PC-3 (cell line): Measurements from ENCODE around the gene DPH6. TPM values are rescaled to one million over a fixed set of nuclear protein-coding genes. Genes with fewer than 3 reads are reported as not detected.

ENCODE experiments used
- ATAC-seq: fragments of 200-7000 bp; cut with Tn5 transposase; 2 replicates; pipeline ENCODE4 v1.9.1; 2020; ENCODE audit warnings: mild to moderate bottlenecking, moderate library complexity
- BruUV-seq: library from RNA; stranded (reverse); fragments of 400-500 nt; replicated peaks from 2 replicates; lab custom pipeline; 2021; lab: Mats Ljungman, UMichigan
- CTCF ChIA-PET: fragments of 300-600 bp; sonication (Branson Sonifier 250); formaldehyde crosslinking; loops from one replicate; lab custom pipeline; 2022; ENCODE audit warnings: antibody characterized with exemption; lab: Charles Lee
- POLR2A ChIA-PET: fragments of 300-600 bp; sonication (Branson Sonifier 250); formaldehyde crosslinking; loops from one replicate; lab custom pipeline; 2022; ENCODE audit warnings: antibody characterized with exemption; ENCODE audit not compliant: unreplicated experiment; lab: Charles Lee
- DNase-seq: peaks from one replicate; pipeline ENCODE4 v3.0.0-alpha.2; 2015
- H2AFZ ChIP-seq: fragments of 300-600 bp; sonication (generic); 2 replicates; pipeline ENCODE4 v1.6.0; 2016; ENCODE audit warnings: antibody characterized with exemption, low read length
- H3F3A ChIP-seq: fragments of 300-600 bp; sonication (generic); one replicate; pipeline ENCODE4 v1.6.0; 2017; ENCODE audit warnings: antibody characterized with exemption, low read length, control low read depth, mild to moderate bottlenecking; ENCODE audit not compliant: unreplicated experiment
- H3K27ac ChIP-seq: fragments of 300-600 bp; sonication (generic); 2 replicates; pipeline ENCODE4 v1.5.1; 2016; ENCODE audit warnings: mild to moderate bottlenecking, low read length
- H3K27me3 ChIP-seq: fragments of 300-600 bp; sonication (generic); 2 replicates; pipeline ENCODE4 v1.6.1; 2016; ENCODE audit warnings: low read length, mixed read lengths
- H3K36me3 ChIP-seq: fragments of 300-600 bp; sonication (generic); 2 replicates; pipeline ENCODE4 v1.6.1; 2016; ENCODE audit warnings: low read depth, mixed run types, low read length, mixed read lengths
- H3K4me1 ChIP-seq: fragments of 300-600 bp; sonication (generic); 2 replicates; pipeline ENCODE4 v1.5.1; 2016; ENCODE audit warnings: low read length; ENCODE audit not compliant: insufficient read depth
- H3K4me2 ChIP-seq: fragments of 300-600 bp; sonication (generic); 2 replicates; pipeline ENCODE4 v1.6.0; 2016; ENCODE audit warnings: low read length
- H3K4me3 ChIP-seq: fragments of 300-600 bp; sonication (generic); 2 replicates; pipeline ENCODE4 v1.5.1; 2016; ENCODE audit warnings: mild to moderate bottlenecking, low read length, mixed read lengths
- H3K79me2 ChIP-seq: fragments of 300-600 bp; sonication (generic); 2 replicates; pipeline ENCODE4 v1.6.1; 2017; ENCODE audit warnings: low read length, mixed read lengths
- H3K9ac ChIP-seq: fragments of 300-600 bp; sonication (generic); 2 replicates; pipeline ENCODE4 v1.6.0; 2016; ENCODE audit warnings: mild to moderate bottlenecking, low read length
- H3K9me2 ChIP-seq: fragments of 300-600 bp; sonication (generic); replicated peaks from 2 replicates; pipeline ENCODE4 v1.6.1; 2016; ENCODE audit warnings: mixed run types, low read length, mixed read lengths
- H3K9me3 ChIP-seq: fragments of 300-600 bp; sonication (generic); 2 replicates; pipeline ENCODE4 v1.6.1; 2016; ENCODE audit warnings: low read length, mixed read lengths
- H4K20me1 ChIP-seq: fragments of 300-600 bp; sonication (generic); 2 replicates; pipeline ENCODE4 v1.6.1; 2016; ENCODE audit warnings: low read length, mixed read lengths
- EZH2 ChIP-seq: fragments of 300-600 bp; sonication (generic); IDR thresholded peaks from one replicate; pipeline ENCODE4 v1.6.1; 2017; ENCODE audit warnings: antibody characterized with exemption, mild to moderate bottlenecking, low read length; ENCODE audit not compliant: unreplicated experiment
- EZH2phosphoT487 ChIP-seq: fragments of 300-600 bp; sonication (generic); IDR thresholded peaks from 2 replicates; pipeline ENCODE4 v1.6.1; 2018; ENCODE audit warnings: mild to moderate bottlenecking, antibody characterized with exemption, low read length, borderline replicate concordance
- intact Hi-C: fragments of 100-400 bp; cut with micrococcal nuclease; formaldehyde crosslinking; loops from 2 replicates; pipeline ENCODE4 v1.9.0; 2023
- total RNA-seq: library from RNA; depleted of rRNA; stranded (reverse); fragments of >200 nt; gene quantifications from 2 replicates; pipeline ENCODE4 v1.2.3, GENCODE V29; 2014
- TF ChIP-seq, protein P1 (sequence below): fragments of 300-600 bp; sonication (generic); conservative IDR thresholded peaks from 2 replicates; pipeline ENCODE4 v1.5.1; 2017; ENCODE audit warnings: antibody characterized with exemption, low read depth, mild to moderate bottlenecking, low read length

DPH6 gene
- total RNA-seq, 1 experiment from 2014 or later: 6.9 TPM

DNA sequence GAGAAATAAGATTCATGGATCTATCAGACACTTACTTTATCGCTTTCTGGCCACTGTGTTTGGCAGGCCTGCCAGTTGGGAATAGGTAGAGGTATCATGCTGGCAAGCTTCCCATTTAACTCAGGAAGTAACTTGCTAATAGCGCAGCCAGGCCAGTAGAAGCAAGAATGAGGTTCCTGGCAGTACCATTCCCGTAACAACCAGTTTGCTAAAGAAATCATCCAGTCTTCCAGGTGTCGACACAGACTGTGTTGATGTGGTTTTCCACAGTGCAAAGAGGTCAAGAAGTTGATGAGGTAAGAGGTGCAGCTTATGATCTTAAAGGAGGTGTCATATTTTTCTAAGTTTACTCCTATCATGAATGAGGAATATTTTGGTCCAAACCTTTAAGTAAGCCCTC lies 46.2 kb downstream of the DPH6 start:
- CTCF ChIA-PET: no interaction called here
- no peaks in the 10 kb centered on the region for H3K79me2 ChIP-seq
- no peaks in the 10 kb centered on the region for H3K27me3 ChIP-seq
- no TSS peak for BruUV-seq
- no peaks in the 10 kb centered on the region for H3K4me1 ChIP-seq
- H3K4me3 ChIP-seq: no peak overlapping the region
- no peak for ATAC-seq
- intact Hi-C loops: no loop called here
- H3F3A ChIP-seq: no peaks in the 10 kb centered on the region
- no peak overlapping the region for H3K9ac ChIP-seq
- no peaks in the 10 kb centered on the region for H3K9me2 ChIP-seq
- H3K9me3 ChIP-seq: no peaks in the 10 kb centered on the region
- no peak overlapping the region for H3K4me2 ChIP-seq
- H3K27ac ChIP-seq: no peak overlapping the region
- DNase-seq: no peak
- POLR2A ChIA-PET: no interaction called here
- TF ChIP-seq EZH2 (no peak), EZH2phosphoT487 (no peak)
- TF ChIP-seq, protein P1, sequence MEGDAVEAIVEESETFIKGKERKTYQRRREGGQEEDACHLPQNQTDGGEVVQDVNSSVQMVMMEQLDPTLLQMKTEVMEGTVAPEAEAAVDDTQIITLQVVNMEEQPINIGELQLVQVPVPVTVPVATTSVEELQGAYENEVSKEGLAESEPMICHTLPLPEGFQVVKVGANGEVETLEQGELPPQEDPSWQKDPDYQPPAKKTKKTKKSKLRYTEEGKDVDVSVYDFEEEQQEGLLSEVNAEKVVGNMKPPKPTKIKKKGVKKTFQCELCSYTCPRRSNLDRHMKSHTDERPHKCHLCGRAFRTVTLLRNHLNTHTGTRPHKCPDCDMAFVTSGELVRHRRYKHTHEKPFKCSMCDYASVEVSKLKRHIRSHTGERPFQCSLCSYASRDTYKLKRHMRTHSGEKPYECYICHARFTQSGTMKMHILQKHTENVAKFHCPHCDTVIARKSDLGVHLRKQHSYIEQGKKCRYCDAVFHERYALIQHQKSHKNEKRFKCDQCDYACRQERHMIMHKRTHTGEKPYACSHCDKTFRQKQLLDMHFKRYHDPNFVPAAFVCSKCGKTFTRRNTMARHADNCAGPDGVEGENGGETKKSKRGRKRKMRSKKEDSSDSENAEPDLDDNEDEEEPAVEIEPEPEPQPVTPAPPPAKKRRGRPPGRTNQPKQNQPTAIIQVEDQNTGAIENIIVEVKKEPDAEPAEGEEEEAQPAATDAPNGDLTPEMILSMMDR: no peak
- H3K36me3 ChIP-seq: no peaks in the 10 kb centered on the region
- H4K20me1 ChIP-seq: no peaks in the 10 kb centered on the region
- H2AFZ ChIP-seq: no peak overlapping the region

DNA sequence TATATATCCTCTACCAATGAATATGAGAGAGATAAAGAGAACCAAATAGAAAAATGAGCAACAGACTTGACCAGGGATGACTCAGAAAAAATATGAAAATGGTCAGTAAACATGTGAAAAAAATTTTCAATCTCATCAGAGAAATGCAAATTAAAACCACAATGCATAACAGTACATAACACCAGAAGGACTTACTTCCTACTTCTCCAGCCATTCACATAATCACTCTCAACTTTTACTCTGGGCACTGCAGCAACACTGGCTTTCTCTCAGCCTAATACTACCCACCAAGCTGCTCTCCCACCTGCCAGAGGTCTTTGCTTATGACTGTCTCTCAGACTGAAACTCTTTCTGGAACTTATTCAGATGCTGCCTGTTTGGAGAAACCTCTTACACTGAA lies 49.4 kb downstream of the DPH6 start:
- Histone ChIP-seq H3K4me2 (no peak overlapping the region), H4K20me1 (no peaks in the 10 kb centered on the region), H3K9me3 (no peaks in the 10 kb centered on the region), H2AFZ (no peak overlapping the region), H3F3A (no peaks in the 10 kb centered on the region), H3K27ac (no peak overlapping the region), H3K79me2 (no peaks in the 10 kb centered on the region), H3K4me3 (no peak overlapping the region), H3K9me2 (no peaks in the 10 kb centered on the region), H3K9ac (no peak overlapping the region), H3K27me3 (no peaks in the 10 kb centered on the region), H3K36me3 (no peaks in the 10 kb centered on the region), H3K4me1 (no peaks in the 10 kb centered on the region)
- DNase-seq (no peak), ATAC-seq (no peak)
- POLR2A ChIA-PET: no interaction called here
- no TSS peak for BruUV-seq
- CTCF ChIA-PET: no interaction called here
- intact Hi-C loops: no loop called here
- TF ChIP-seq, protein P1: no peak
- TF ChIP-seq EZH2phosphoT487 (no peak), EZH2 (no peak)

DNA sequence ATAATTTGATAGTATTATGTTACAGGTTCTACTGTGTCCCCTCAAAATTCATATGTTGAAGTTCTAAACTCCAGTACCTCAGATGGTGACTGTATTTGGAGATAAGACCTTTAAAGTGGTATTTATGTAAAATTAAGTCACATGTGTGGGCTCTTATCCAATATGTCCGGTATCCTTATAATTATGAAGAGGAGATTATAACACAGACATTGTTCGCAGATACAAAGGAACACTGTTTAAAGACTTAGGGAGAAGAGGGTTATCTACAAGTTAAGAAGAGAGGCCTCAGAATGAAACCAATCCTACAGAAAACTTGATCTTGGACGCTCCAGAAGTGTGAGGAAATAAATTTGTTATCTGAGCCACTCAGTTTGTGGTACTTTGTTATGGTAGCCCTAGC lies 50.9 kb downstream of the DPH6 start:
- ChIA-PET CTCF (no interaction called here), POLR2A (no interaction called here)
- no peaks in the 10 kb centered on the region for H3K4me1 ChIP-seq
- no peak overlapping the region for H2AFZ ChIP-seq
- no peak overlapping the region for H3K9ac ChIP-seq
- no peak for DNase-seq
- no peaks in the 10 kb centered on the region for H3F3A ChIP-seq
- no peaks in the 10 kb centered on the region for H3K36me3 ChIP-seq
- ATAC-seq: no peak
- H3K79me2 ChIP-seq: no peaks in the 10 kb centered on the region
- intact Hi-C loops: no loop called here
- H3K4me2 ChIP-seq: no peak overlapping the region
- H3K9me2 ChIP-seq: no peaks in the 10 kb centered on the region
- no peak overlapping the region for H3K4me3 ChIP-seq
- TF ChIP-seq, protein P1: no peak
- H4K20me1 ChIP-seq: no peaks in the 10 kb centered on the region
- BruUV-seq: no TSS peak
- no peaks in the 10 kb centered on the region for H3K27me3 ChIP-seq
- H3K9me3 ChIP-seq: no peaks in the 10 kb centered on the region
- no peak overlapping the region for H3K27ac ChIP-seq
